ENCODE results near the gene CYP46A1. TPM values are rescaled to one million over a fixed set of nuclear protein-coding genes. Genes with fewer than 3 reads are reported as not detected.
A peak's percentile ranks its signal among the peaks of the same experiment; 100 is the strongest.

Gene CYP46A1
- total and polyA plus RNA-seq, 4 donors = 0.14 to 0.92 (median 0.48) TPM

DNA sequence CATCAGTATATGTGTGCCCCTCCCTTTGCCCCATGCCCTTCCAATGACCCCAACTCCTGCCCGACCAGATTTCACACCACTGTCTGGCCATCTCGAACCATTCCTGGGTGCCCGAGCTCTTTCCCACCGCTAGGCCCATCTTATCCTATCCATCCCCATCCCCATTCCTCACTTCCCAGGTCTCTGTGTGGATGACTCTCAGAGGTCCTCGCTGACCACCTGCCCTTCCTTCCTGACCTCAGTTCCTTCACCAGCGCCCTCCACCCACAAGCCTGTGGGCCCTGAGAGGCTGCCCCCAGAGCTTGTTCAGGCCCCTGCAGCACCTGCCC lies 49.1 kb downstream of the CYP46A1 start:
- H3K4me3 ChIP-seq (ENCODE audit: low read depth in 1 of 3, low read length in 3 of 3) = no peak overlapping the region
- H3K27me3 ChIP-seq (ENCODE audit: control insufficient read depth in 4 of 4, insufficient read depth in 4 of 4, low read length in 3 of 4) = no peaks in the 10 kb centered on the region
- TF ChIP-seq GABPA (IDR thresholded peaks at IDR 0.05 in 1 of 2, conservative IDR thresholded peaks at IDR 0.05 in 1 of 2) (no peak), RXRA (IDR thresholded peaks at IDR 0.05) (no peak), EGR1 (IDR thresholded peaks at IDR 0.05; ENCODE audit: low read depth in 2 of 2) (no peak), NR2F2 (IDR thresholded peaks at IDR 0.05) (no peak), JUND (IDR thresholded peaks at IDR 0.05) (no peak), SP1 (IDR thresholded peaks at IDR 0.05) (no peak), FOXA1 (IDR thresholded peaks at IDR 0.05) (no peak), FOXA2 (IDR thresholded peaks at IDR 0.05) (no peak), HNF4A (conservative IDR thresholded peaks at IDR 0.05) (no peak), HNF4G (IDR thresholded peaks at IDR 0.05) (no peak), TAF1 (conservative IDR thresholded peaks at IDR 0.05) (no peak)
- TF ChIP-seq, protein P1, sequence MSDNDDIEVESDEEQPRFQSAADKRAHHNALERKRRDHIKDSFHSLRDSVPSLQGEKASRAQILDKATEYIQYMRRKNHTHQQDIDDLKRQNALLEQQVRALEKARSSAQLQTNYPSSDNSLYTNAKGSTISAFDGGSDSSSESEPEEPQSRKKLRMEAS (IDR thresholded peaks at IDR 0.05) = no peak
- TF ChIP-seq, protein P2, sequence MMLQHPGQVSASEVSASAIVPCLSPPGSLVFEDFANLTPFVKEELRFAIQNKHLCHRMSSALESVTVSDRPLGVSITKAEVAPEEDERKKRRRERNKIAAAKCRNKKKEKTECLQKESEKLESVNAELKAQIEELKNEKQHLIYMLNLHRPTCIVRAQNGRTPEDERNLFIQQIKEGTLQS (IDR thresholded peaks at IDR 0.05) = no peak
- H3K27ac ChIP-seq (ENCODE audit: low read depth in 1 of 2, low read length in 2 of 2) = no peak overlapping the region
- no peak for DNase-seq (ENCODE audit: low spot score)
- no peak overlapping the region for H3K9ac ChIP-seq (ENCODE audit: low read depth in 1 of 2, low read length in 2 of 2)
- no peaks in the 10 kb centered on the region for H3K9me3 ChIP-seq (ENCODE audit: control insufficient read depth in 4 of 4, low read length in 3 of 4)
- H3K4me1 ChIP-seq (ENCODE audit: control insufficient read depth in 4 of 4, insufficient read depth in 4 of 4, low read length in 3 of 4) = peaks cover 3 to 51% (median 8%) of the 10 kb centered on the region in 4 donors
- no peaks in the 10 kb centered on the region for H3K36me3 ChIP-seq (ENCODE audit: control insufficient read depth in 4 of 4, insufficient read depth in 3 of 4, low read depth in 1 of 4, low read length in 3 of 4)
- 72% methylated on average over 6 of the region's 6 CpGs for WGBS

DNA sequence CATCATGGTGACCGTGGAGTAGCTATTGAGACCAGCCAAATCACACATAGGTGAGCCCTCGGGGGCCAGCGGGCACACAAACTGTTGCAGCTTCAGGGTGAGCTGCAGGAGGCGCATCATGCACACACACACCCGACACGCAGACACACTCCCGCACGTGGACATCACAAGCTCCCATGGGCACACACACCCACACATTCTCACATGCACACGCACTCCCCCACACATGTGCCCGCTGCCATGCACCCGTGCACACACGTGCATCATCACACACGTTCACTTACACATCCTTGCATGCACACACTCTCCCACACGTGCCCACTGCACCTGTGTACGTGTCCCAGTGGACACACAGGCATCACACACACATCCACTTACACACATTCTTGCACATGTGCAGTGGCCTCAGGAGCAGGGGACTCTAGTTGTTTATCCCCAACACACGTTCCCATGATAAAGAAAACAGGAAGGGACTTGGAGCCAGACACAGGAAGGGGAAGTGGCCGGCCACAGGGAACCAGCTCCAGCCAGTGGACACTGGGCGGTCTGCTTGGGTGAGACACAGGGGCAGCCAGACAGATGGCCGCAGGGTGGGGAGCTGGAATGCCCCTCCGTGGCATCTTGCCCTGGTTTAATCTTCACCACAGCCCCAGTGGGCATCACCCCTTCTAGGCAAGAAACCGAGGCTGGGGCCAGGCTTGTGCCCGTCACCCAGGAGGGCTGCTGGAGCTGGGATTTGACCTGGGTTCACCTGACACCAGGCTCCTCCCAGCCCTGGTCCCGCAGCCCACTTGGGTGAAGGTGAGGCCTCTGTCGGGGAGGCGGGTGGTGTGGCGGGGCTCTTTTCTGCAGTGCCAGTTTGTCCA lies 49.7 kb downstream of the CYP46A1 start:
- no peak for DNase-seq (ENCODE audit: low spot score)
- H3K9ac ChIP-seq (ENCODE audit: low read depth in 1 of 2, low read length in 2 of 2) = no peak overlapping the region
- peaks cover 3 to 51% (median 8%) of the 10 kb centered on the region in 4 donors for H3K4me1 ChIP-seq (ENCODE audit: control insufficient read depth in 4 of 4, insufficient read depth in 4 of 4, low read length in 3 of 4)
- TF ChIP-seq, protein P3, sequence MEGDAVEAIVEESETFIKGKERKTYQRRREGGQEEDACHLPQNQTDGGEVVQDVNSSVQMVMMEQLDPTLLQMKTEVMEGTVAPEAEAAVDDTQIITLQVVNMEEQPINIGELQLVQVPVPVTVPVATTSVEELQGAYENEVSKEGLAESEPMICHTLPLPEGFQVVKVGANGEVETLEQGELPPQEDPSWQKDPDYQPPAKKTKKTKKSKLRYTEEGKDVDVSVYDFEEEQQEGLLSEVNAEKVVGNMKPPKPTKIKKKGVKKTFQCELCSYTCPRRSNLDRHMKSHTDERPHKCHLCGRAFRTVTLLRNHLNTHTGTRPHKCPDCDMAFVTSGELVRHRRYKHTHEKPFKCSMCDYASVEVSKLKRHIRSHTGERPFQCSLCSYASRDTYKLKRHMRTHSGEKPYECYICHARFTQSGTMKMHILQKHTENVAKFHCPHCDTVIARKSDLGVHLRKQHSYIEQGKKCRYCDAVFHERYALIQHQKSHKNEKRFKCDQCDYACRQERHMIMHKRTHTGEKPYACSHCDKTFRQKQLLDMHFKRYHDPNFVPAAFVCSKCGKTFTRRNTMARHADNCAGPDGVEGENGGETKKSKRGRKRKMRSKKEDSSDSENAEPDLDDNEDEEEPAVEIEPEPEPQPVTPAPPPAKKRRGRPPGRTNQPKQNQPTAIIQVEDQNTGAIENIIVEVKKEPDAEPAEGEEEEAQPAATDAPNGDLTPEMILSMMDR (IDR thresholded peaks at IDR 0.05; ENCODE audit: low read depth, low read length, missing input control) = no peak
- no peak for TF ChIP-seq FOXA2 (IDR thresholded peaks at IDR 0.05)
- no peak for TF ChIP-seq EGR1 (IDR thresholded peaks at IDR 0.05; ENCODE audit: low read depth in 2 of 2)
- no peak for TF ChIP-seq FOXA1 (IDR thresholded peaks at IDR 0.05)
- TF ChIP-seq HNF4A (conservative IDR thresholded peaks at IDR 0.05) = no peak
- TF ChIP-seq HNF4G (IDR thresholded peaks at IDR 0.05) = no peak
- TF ChIP-seq, protein P1 (IDR thresholded peaks at IDR 0.05) = no peak
- TF ChIP-seq, protein P4, sequence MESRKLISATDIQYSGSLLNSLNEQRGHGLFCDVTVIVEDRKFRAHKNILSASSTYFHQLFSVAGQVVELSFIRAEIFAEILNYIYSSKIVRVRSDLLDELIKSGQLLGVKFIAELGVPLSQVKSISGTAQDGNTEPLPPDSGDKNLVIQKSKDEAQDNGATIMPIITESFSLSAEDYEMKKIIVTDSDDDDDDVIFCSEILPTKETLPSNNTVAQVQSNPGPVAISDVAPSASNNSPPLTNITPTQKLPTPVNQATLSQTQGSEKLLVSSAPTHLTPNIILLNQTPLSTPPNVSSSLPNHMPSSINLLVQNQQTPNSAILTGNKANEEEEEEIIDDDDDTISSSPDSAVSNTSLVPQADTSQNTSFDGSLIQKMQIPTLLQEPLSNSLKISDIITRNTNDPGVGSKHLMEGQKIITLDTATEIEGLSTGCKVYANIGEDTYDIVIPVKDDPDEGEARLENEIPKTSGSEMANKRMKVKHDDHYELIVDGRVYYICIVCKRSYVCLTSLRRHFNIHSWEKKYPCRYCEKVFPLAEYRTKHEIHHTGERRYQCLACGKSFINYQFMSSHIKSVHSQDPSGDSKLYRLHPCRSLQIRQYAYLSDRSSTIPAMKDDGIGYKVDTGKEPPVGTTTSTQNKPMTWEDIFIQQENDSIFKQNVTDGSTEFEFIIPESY (IDR thresholded peaks at IDR 0.05) = no peak
- TF ChIP-seq RAD21 (IDR thresholded peaks at IDR 0.05) = no peak
- peak; percentile 24 for TF ChIP-seq SP1 (IDR thresholded peaks at IDR 0.05)
- TF ChIP-seq YY1 (IDR thresholded peaks at IDR 0.05) = no peak
- TF ChIP-seq GABPA (IDR thresholded peaks at IDR 0.05 in 1 of 2, conservative IDR thresholded peaks at IDR 0.05 in 1 of 2) = peak in 1 of 2 donors; percentile 27
- TF ChIP-seq RXRA (IDR thresholded peaks at IDR 0.05) = peak in 1 of 2 donors; percentile 12
- TF ChIP-seq TAF1 (conservative IDR thresholded peaks at IDR 0.05) = no peak
- no peak for TF ChIP-seq JUND (IDR thresholded peaks at IDR 0.05)
- TF ChIP-seq, protein P2 (IDR thresholded peaks at IDR 0.05) = no peak
- TF ChIP-seq, protein P5, sequence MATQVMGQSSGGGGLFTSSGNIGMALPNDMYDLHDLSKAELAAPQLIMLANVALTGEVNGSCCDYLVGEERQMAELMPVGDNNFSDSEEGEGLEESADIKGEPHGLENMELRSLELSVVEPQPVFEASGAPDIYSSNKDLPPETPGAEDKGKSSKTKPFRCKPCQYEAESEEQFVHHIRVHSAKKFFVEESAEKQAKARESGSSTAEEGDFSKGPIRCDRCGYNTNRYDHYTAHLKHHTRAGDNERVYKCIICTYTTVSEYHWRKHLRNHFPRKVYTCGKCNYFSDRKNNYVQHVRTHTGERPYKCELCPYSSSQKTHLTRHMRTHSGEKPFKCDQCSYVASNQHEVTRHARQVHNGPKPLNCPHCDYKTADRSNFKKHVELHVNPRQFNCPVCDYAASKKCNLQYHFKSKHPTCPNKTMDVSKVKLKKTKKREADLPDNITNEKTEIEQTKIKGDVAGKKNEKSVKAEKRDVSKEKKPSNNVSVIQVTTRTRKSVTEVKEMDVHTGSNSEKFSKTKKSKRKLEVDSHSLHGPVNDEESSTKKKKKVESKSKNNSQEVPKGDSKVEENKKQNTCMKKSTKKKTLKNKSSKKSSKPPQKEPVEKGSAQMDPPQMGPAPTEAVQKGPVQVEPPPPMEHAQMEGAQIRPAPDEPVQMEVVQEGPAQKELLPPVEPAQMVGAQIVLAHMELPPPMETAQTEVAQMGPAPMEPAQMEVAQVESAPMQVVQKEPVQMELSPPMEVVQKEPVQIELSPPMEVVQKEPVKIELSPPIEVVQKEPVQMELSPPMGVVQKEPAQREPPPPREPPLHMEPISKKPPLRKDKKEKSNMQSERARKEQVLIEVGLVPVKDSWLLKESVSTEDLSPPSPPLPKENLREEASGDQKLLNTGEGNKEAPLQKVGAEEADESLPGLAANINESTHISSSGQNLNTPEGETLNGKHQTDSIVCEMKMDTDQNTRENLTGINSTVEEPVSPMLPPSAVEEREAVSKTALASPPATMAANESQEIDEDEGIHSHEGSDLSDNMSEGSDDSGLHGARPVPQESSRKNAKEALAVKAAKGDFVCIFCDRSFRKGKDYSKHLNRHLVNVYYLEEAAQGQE (IDR thresholded peaks at IDR 0.05) = no peak
- TF ChIP-seq NR2F2 (IDR thresholded peaks at IDR 0.05) = peak; percentile 43
- H3K27ac ChIP-seq (ENCODE audit: low read depth in 1 of 2, low read length in 2 of 2) = no peak overlapping the region
- 79% methylated on average over 26 of the region's 26 CpGs for WGBS
- no peaks in the 10 kb centered on the region for H3K9me3 ChIP-seq (ENCODE audit: control insufficient read depth in 4 of 4, low read length in 3 of 4)
- no peaks in the 10 kb centered on the region for H3K36me3 ChIP-seq (ENCODE audit: control insufficient read depth in 4 of 4, insufficient read depth in 3 of 4, low read depth in 1 of 4, low read length in 3 of 4)
- H3K4me3 ChIP-seq (ENCODE audit: low read depth in 1 of 3, low read length in 3 of 3) = no peak overlapping the region
- no peaks in the 10 kb centered on the region for H3K27me3 ChIP-seq (ENCODE audit: control insufficient read depth in 4 of 4, insufficient read depth in 4 of 4, low read length in 3 of 4)

Measured in liver (tissue), 9 donors.